HepG2 (cell line): ENCODE data around the gene ZG16B. TPM values are rescaled to one million over a fixed set of nuclear protein-coding genes. Genes with fewer than 3 reads are reported as not detected.

Source experiments
- ATAC-seq: fragments of 200-7000 bp; cut with Tn5 transposase; 3 replicates; pipeline ENCODE4 v1.9.1; 2020; ENCODE audit warnings: mild to moderate bottlenecking, moderate library complexity
- BruUV-seq: library from RNA; stranded (reverse); fragments of 400-500 nt; replicated peaks from 2 replicates; lab custom pipeline; 2021; lab: Mats Ljungman, UMichigan
- CTCF ChIA-PET: fragments of 300-600 bp; formaldehyde crosslinking; extraction: SDS; loops from one replicate; lab custom pipeline; 2021; ENCODE audit warnings: low total read pairs, inconsistent platforms, low intra/inter-chr PET ratio; lab: Yijun Ruan, JAX
- POLR2A ChIA-PET: fragments of 350-600 bp; sonication (Branson Sonifier 250); formaldehyde crosslinking; loops from one replicate; lab custom pipeline; 2020; ENCODE audit warnings: antibody characterized with exemption, inconsistent platforms; lab: Yijun Ruan, JAX
- DNase-seq: peaks from one replicate; pipeline ENCODE4 v3.0.0-alpha.2; 2015; ENCODE audit warnings: low spot score
- FAIRE-seq: peaks from 3 replicates; lab custom pipeline; 2011; peaks lifted over from hg19 to GRCh38; lab: Jason Lieb, UNC
- H2AFZ ChIP-seq: one replicate; pipeline ENCODE4 v1.6.1; 2011; ENCODE audit warnings: low read length, inconsistent platforms
- H3K27ac ChIP-seq: fragments of 300-600 bp; 3 replicates; pipeline ENCODE4 v1.8.0; 2011; ENCODE audit warnings: mixed run types, mild to moderate bottlenecking, mixed read lengths, low read length, inconsistent platforms; ENCODE audit not compliant: insufficient read depth; ENCODE audit errors: extremely low read length
- H3K27me3 ChIP-seq, 2 experiments: fragments of 200-600 bp in 1 of 2; 2 replicates in 1 of 2; 3 replicates in 1 of 2; pipeline versions ENCODE4 v1.6.0 to v1.8.0; 2011; ENCODE audit warnings: low read length in 2 of 2, mild to moderate bottlenecking in 2 of 2, moderate library complexity in 2 of 2, inconsistent platforms in 1 of 2; ENCODE audit not compliant: insufficient read depth in 2 of 2, control insufficient read depth in 1 of 2
- H3K36me3 ChIP-seq, 2 experiments: fragments of 200-600 bp in 1 of 2; replicated peaks in 1 of 2; 2 replicates in 1 of 2; 3 replicates in 1 of 2; pipeline versions ENCODE4 v1.5.1 to v1.8.0; 2011; ENCODE audit warnings: low read length in 2 of 2, inconsistent platforms in 1 of 2; ENCODE audit not compliant: insufficient read depth in 2 of 2, control insufficient read depth in 1 of 2
- H3K4me1 ChIP-seq: 2 replicates; pipeline ENCODE4 v1.5.1; 2012; ENCODE audit warnings: low read length, inconsistent platforms; ENCODE audit not compliant: insufficient read depth
- H3K4me2 ChIP-seq: 2 replicates; pipeline ENCODE4 v1.6.0; 2011; ENCODE audit warnings: low read depth, low read length, inconsistent platforms
- H3K4me3 ChIP-seq, 3 experiments: fragments of 200-600 bp in 1 of 3; sonication (generic), shearing (Covaris generic) in 1 of 3; replicated peaks in 1 of 3; 2 replicates each; pipeline ENCODE4 v1.5.1; 2011 to 2016; ENCODE audit warnings: low read length in 3 of 3, inconsistent platforms in 2 of 3, low read depth in 2 of 3, mild to moderate bottlenecking in 2 of 3, control low read depth in 1 of 3, mixed read lengths in 1 of 3; ENCODE audit not compliant: insufficient read depth in 1 of 3
- H3K79me2 ChIP-seq: one replicate; pipeline ENCODE4 v1.6.1; 2011; ENCODE audit warnings: low read length, inconsistent platforms; ENCODE audit not compliant: insufficient read depth
- H3K9ac ChIP-seq: 2 replicates; pipeline ENCODE4 v1.6.0; 2011; ENCODE audit warnings: mild to moderate bottlenecking, low read depth, low read length, inconsistent platforms; ENCODE audit not compliant: insufficient read depth
- H3K9me3 ChIP-seq: 2 replicates; pipeline ENCODE4 v1.5.1; 2012; ENCODE audit warnings: mild to moderate bottlenecking, low read length
- H4K20me1 ChIP-seq: 2 replicates; pipeline ENCODE4 v1.6.0; 2011; ENCODE audit warnings: inconsistent platforms, mild to moderate bottlenecking, low read length, moderate library complexity; ENCODE audit not compliant: insufficient read depth
- ATF4 ChIP-seq, 2 experiments: fragments of 450-650 bp in 1 of 2; sonication (generic) in 1 of 2; formaldehyde crosslinking; IDR thresholded peaks; 2 replicates each; pipeline versions ENCODE4 v1.5.0 to v1.8.0; 2020 to 2022; ENCODE audit warnings: mild to moderate bottlenecking in 1 of 2, missing genetic modification reagents in 1 of 2
- DZIP1 ChIP-seq: sonication (generic); formaldehyde crosslinking; IDR thresholded peaks from 2 replicates; pipeline ENCODE4 v1.5.0; 2020; ENCODE audit warnings: mild to moderate bottlenecking, missing genetic modification reagents
- HMG20B ChIP-seq: conservative IDR thresholded peaks from 2 replicates; pipeline ENCODE4 v1.6.1; 2016; ENCODE audit warnings: missing genetic modification reagents, missing compliant biosample characterization
- HNF4A ChIP-seq: sonication (generic); formaldehyde crosslinking; IDR thresholded peaks from 2 replicates; pipeline ENCODE4 v1.4.0; 2020; ENCODE audit warnings: missing genetic modification reagents
- HNRNPK ChIP-seq: fragments of 200-400 bp; formaldehyde crosslinking; IDR thresholded peaks from 2 replicates; pipeline ENCODE4 v1.6.1; 2018; ENCODE audit warnings: low read length, low read depth, moderate library complexity, mild to moderate bottlenecking; ENCODE audit not compliant: poor library complexity, severe bottlenecking
- JDP2 ChIP-seq: sonication (generic); formaldehyde crosslinking; IDR thresholded peaks from 2 replicates; pipeline ENCODE4 v1.8.1; 2022; ENCODE audit warnings: missing genetic modification reagents, borderline replicate concordance
- MBD4 ChIP-seq: IDR thresholded peaks from 2 replicates; pipeline ENCODE4 v1.6.1; 2012; ENCODE audit warnings: low read length, inconsistent platforms, borderline replicate concordance
- MIER2 ChIP-seq: IDR thresholded peaks from 2 replicates; pipeline ENCODE4 v1.6.1; 2016; ENCODE audit warnings: missing biosample characterization, missing genetic modification reagents
- PPARG ChIP-seq: conservative IDR thresholded peaks from 2 replicates; pipeline ENCODE4 v1.6.1; 2016; ENCODE audit warnings: missing biosample characterization, missing genetic modification reagents
- RAD21 ChIP-seq: fragments of 450-650 bp; formaldehyde crosslinking; IDR thresholded peaks from 2 replicates; pipeline ENCODE4 v1.5.0; 2020; ENCODE audit warnings: mild to moderate bottlenecking
- TMF1 ChIP-seq: sonication (generic); formaldehyde crosslinking; IDR thresholded peaks from 2 replicates; pipeline ENCODE4 v1.8.1; 2022; ENCODE audit warnings: low read depth, missing genetic modification reagents
- ZNF556 ChIP-seq: sonication (generic); formaldehyde crosslinking; IDR thresholded peaks from 2 replicates; pipeline ENCODE4 v1.4.0; 2020; ENCODE audit warnings: mild to moderate bottlenecking, missing genetic modification reagents, borderline replicate concordance
- WGBS: methylation state at CpG from one replicate; pipeline ENCODE4 v1.1.6; 2017; ENCODE audit warnings: low lambda C conversion rate; 5-methylcytosine and 5-hydroxymethylcytosine counted together
- in situ Hi-C: cut with HindIII; loops from 2 replicates; pipeline ENCODE4 v1.10.0; 2017; ENCODE audit warnings: low pct_unique_long_range_greater_than_20kb; ENCODE audit not compliant: extremely low pct_ligation_motif_present
- intact Hi-C: fragments of 100-400 bp; cut with micrococcal nuclease; formaldehyde crosslinking; loops from one replicate; pipeline ENCODE4 v1.10.0; 2022; ENCODE audit not compliant: unreplicated experiment
- polyA plus RNA-seq, 8 experiments: library from polyadenylated mRNA; depleted of rRNA in 3 of 8; stranded (reverse) in 7 of 8; unstranded in 1 of 8; fragments of >200 nt; fragmentation: Illumina TruSeq in 4 of 8; extraction: Trizol in 4 of 8; gene quantifications; 2 replicates each; pipeline versions ENCODE4 v1.2.1 to v1.2.3, GENCODE V29; 2011 to 2016; ENCODE audit warnings: low read depth in 4 of 8, missing spikeins in 1 of 8, mixed read lengths in 1 of 8; ENCODE audit not compliant: insufficient read depth in 1 of 8
- total RNA-seq, 5 experiments: library from RNA; depleted of rRNA; stranded (reverse); fragments of >200 nt; fragmentation: Illumina TruSeq; extraction: Trizol; gene quantifications; 2 replicates each; pipeline ENCODE4 v1.2.3, GENCODE V29; 2016; ENCODE audit warnings: low read depth in 1 of 5
- TF ChIP-seq, protein P1 (sequence below): IDR thresholded peaks from 2 replicates; pipeline ENCODE4 v1.6.1; 2012; ENCODE audit warnings: inconsistent platforms
- TF ChIP-seq, protein P2 (sequence below): sonication (generic); formaldehyde crosslinking; IDR thresholded peaks from 2 replicates; pipeline ENCODE4 v1.8.0; 2022; ENCODE audit warnings: missing genetic modification reagents, low read depth, mild to moderate bottlenecking, borderline replicate concordance

Gene ZG16B
- total and polyA plus RNA-seq, 2 of the 13 experiments (the other 11 are each of a cell fraction or from before 2014, with no cell fraction given), result 1.5 to 11.3 TPM

DNA sequence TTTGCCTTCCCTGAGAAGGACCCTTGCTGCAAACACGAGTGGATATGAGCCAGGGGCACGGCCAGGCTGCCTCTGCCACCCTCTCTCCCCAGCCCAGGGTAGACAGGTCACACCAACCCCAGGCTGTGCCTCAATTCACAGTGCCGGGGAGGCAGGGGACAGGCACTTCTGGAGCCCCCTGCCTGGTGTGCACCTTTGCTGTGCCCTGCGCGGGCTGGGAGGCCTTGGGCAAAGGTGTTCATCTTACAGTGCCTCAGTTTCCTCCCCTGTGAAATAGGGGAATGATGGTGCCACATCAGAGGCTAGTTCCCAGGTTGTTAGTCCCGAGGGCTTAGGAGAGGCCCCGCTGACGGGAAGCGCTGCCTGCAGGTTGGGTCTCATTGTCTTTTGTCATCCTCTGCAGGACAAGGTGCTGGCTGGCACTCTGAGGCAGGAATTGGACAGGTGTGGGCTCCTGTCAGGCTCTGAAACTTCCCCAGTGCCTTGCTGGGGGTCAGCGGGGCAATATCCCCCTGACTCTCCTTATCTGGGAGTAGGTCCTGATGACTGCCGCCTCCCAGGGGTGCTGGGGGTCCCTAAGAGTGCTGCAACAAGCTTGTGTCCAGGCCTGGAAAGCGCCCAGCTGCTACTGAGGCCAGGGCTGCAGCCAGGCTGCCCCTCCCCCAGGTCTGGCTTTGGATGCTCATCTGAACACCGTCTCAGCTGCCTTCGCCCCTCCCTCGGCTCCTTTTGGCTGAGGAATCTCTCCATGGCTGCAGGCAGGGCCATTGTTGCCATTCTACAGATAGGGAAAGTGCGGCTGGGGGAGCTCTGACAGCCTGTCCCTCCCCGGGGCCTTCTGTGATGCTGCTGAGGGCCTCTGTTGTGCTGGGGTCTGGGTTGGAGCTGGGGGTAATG is 9.9 kb upstream of the ZG16B start:
- DNase-seq, result no peak
- Histone ChIP-seq H3K4me1 (peaks cover 24% of the 10 kb centered on the region), H3K4me2 (no peak overlapping the region), H3K9me3 (no peaks in the 10 kb centered on the region), H2AFZ (no peak overlapping the region), H3K36me3 (no peaks in the 10 kb centered on the region), H3K4me3 (no peak overlapping the region), H3K27me3 (peaks cover 6 to 67% of the 10 kb centered on the region in 2 experiments), H4K20me1 (no peaks in the 10 kb centered on the region), H3K27ac (no peak overlapping the region), H3K9ac (no peak overlapping the region), H3K79me2 (no peaks in the 10 kb centered on the region)
- no peak for ATAC-seq
- in situ Hi-C loops (no loop called here), intact Hi-C loops (no loop called here)
- POLR2A ChIA-PET, result no interaction called here
- no TSS peak for BruUV-seq
- CTCF ChIA-PET, result no interaction called here
- no peak for FAIRE-seq
- 13% methylated on average over 3 of the region's 17 CpGs for WGBS
- TF ChIP-seq DZIP1 (CRISPR knock-in tag) (no peak), TMF1 (CRISPR knock-in tag) (no peak), JDP2 (CRISPR knock-in tag) (no peak), ATF4 (CRISPR knock-in tag; IDR thresholded peaks at IDR 0.05) (no peak), MIER2 (CRISPR knock-in tag) (no peak), HNRNPK (no peak), HMG20B (CRISPR knock-in tag) (no peak), HNF4A (no peak), ZNF556 (CRISPR knock-in tag) (no peak), PPARG (CRISPR knock-in tag) (no peak), RAD21 (no peak), MBD4 (no peak)
- TF ChIP-seq, protein P1, sequence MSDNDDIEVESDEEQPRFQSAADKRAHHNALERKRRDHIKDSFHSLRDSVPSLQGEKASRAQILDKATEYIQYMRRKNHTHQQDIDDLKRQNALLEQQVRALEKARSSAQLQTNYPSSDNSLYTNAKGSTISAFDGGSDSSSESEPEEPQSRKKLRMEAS, result no peak
- TF ChIP-seq, protein P2, sequence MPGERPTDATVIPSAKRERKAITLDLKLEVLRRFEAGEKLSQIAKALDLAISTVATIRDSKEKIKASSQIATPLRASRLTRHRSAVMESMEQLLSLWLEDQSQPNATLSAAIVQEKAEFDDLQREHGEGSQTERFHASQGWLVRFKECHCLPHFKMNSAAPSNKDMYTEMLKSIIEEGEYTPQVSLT, result no peak
